ENCODE results near the gene MMP7.

Gene MMP7, protein sequence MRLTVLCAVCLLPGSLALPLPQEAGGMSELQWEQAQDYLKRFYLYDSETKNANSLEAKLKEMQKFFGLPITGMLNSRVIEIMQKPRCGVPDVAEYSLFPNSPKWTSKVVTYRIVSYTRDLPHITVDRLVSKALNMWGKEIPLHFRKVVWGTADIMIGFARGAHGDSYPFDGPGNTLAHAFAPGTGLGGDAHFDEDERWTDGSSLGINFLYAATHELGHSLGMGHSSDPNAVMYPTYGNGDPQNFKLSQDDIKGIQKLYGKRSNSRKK

DNA sequence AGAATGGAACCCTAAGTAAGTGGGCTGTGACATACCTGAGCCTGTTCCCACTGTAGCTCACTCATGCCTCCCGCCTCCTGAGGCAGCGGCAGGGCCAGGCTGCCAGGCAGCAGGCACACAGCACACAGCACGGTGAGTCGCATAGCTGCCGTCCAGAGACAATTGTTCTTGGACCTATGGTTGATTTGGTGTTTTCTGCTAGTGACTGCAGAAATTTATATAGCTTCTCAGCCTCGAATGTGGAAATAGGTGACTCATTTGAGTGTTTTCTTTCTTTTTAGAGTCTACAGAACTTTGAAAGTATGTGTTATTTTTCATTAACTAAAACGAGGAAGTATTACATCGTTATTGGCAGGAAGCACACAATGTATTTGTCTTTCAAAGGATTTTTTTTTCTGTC lies at the start of gene MMP7:
Gene MMP7, minus strand, starts transcription at position 190 of the 400 bp plus-strand sequence. Its CDS starts 47 bp downstream, at position 143.
- peak; percentile 65 for DNase-seq (ENCODE audit: low read depth)

DNA sequence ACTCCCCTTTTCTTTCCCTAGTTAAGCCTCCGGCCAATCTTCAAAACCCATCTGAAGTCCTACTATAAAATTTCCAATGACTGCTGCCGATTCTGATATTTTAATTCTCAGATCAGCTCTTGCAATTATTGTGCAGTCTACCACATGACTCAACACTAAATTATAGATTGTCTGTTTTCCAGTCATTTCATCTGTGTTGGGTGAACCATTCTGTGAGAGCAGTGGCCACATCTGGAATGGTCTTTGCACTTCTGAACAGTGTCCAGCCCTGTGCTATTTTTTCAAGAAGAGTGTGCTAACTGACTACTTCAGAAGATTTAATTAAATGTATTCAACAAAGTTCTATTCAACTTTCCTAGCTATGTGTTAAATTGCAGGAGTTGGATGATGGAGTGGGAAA lies 47.2 kb upstream of the MMP7 start:
- no peak for DNase-seq (ENCODE audit: low read depth)

DNA sequence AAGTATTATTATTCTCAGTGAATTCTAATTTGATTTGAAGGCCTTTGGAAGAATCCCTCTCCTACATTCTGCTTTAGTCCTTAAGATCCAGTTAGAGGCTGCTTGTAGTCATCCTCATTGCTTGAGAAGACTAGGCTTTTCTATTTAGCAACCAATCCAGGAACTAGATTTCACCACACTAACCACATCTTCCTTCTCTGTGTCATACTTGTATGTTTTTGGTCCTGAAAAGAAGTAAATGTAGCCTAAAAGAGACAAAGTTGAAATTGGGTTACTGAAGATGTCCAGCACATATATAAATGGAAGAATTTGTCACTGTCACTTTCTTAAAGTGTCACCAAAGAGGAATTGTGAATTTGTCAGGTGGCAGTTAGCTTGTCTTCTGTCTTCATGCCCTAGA lies 46.6 kb upstream of the MMP7 start:
- peak; percentile 43 for DNase-seq (ENCODE audit: low read depth)

DNA sequence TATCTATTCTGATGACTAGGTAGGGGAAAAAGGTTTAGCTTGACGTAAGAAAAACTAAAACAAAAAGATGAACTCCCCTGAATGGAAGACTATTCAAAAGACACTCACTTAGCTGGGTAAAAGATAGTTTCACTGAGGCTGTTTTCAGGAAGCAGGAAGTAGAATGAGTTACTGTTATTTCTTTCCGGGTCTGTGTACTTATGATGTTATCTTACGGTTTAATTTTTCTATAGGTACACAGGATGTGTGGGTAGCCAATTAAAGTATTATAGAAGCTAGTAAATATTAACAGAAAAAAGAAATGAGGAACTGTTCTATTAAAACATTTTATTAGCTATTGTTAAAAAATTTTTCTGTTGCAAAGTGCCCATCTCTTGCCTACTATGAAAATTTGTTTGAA lies 45.8 kb upstream of the MMP7 start:
- no peak for DNase-seq (ENCODE audit: low read depth)

DNA sequence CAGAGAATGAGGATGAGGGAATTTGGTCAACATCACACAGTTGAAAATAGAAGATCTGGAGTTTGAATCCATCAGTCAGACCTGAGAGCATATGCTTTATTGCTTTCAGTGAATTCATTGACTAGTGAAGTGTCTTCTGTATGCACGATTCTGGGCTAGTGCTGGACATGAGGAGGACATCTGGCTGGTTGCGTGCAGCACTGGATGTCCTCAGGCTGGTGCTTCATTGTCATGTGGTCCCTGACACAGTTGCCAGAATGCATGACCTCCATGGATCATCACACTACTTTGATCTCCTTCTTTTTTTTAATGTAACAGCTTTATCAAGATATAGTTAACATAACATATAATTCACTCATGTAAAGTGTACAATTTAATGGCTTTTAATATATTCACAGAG lies 44.5 kb upstream of the MMP7 start:
- no peak for DNase-seq (ENCODE audit: low read depth)

DNA sequence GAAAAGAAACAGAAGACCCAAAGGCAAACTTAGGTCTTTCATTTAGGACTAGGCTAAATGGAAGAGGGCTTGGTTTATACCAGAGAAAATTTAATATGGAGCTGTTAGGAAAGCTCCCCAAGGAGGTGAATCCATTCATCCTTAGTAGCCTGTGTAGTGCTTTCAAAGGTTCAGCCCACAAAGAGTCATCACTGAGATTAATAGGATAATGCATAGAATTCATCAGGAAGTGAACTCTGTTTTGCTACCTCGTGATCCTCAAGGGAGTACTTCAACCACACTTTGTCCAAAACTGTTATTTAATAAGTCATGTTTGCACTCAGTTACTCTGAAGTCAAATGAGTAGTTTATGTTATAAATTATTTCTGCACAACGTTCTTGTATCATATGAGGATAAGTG lies 43.3 kb upstream of the MMP7 start:
- peak; percentile 25 for DNase-seq (ENCODE audit: low read depth)

DNA sequence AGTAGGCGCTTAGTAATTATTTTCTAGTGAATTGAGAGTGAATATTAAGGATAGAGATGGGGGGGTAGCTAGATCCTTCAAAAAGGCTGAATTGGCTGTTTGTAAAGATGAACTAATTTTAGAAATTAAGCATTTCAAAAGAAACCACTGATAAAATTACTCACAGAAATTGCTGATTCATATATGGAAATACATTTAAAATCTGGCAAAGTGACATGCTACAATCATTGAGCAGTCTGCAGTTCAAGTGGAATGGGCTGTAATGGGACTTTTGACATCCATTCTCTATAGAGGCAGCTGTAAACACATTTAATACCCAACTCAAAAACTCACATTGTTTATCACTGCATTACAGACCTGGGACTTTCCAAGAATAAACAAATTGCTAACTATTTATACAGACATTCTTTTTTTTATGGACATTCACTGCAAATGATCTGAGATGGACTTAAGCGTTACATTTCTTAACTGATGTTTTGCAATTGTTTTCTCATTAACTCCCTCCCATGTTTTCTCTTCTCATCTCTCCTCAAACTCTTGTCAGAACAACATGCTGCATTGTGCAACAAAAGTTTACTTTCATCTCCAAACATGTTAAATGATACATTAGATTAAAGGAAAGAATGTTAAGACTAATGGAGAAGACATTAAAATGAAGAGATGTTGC lies 42.1 kb upstream of the MMP7 start:
- DNase-seq (ENCODE audit: low read depth), result no peak

DNA sequence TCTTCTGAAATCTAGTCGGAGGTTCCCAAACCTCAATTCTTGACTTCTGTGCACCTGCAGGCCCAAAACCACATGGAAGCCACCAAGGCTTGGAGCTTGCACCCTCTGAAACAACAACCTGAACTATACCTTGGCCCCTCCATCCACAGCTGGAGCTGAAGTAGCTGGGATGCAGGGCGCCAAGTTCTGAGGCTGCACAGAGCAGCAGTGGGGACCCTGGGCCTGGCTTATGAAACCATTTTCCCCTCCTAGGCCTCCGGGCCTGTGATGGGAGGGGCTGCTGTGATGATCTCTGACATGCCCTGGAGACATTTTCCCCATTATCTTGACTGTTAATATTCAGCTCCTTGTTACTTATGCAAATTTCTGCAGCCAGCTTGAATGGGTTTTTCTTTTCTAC lies 38.3 kb upstream of the MMP7 start:
- no peak for DNase-seq (ENCODE audit: low read depth)

DNA sequence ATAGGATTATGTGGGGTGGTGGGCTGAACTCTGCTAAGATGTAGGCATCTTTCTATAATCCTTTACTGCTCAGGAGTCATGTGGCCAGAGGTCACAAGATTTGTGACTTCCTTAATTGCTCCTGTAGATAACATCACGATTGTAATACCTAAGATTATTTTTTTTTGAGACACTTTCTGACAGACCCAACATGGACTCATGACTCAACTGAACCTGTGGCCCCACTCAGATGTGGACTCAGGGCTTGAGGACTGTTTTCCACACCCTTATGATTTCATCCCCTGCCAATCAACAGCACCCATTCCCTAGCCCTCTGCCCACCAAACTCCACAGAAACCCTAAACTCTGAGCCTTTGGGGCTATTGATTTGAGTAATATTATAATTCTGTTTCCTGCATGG lies 35.6 kb upstream of the MMP7 start:
- no peak for DNase-seq (ENCODE audit: low read depth)

DNA sequence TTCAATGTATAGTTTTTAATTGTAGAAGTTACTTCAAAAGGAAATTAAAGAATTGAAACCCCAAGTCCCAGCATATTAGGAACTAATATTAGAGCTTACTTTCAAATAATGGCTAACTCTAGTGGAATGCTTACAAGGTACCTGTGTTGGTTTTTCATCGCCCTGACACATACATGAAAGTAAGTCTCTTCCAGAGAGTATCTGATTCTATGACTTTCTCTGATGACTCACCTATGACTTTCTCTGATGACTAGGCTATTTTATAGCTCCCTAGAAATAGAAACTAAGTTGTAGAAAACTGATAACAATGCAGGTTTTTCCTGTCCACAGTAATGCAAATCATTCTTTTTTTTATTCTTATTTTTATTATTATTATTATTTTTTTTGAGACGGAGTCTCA lies 33.6 kb upstream of the MMP7 start:
- DNase-seq (ENCODE audit: low read depth), result peak; percentile 59

DNA sequence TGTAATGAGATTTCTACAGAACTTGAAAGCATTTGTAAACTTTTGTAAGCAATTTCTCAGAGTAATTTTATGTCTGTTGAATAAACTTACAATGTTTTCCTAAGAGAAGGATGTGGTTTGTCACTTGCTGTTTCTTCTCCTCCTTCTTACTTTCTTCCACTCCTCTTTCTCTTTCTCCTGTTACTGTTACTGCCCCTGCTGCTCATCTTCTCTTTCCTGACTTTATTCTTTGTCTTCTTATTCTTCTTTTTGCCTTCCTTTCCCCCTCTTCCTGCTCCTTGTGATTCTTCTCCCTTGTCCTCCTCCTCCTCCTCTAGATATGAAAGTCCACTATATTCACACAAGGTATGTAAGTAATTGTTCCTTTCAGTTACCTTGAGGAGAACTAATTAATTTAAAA lies 31.1 kb upstream of the MMP7 start:
- no peak for DNase-seq (ENCODE audit: low read depth)

DNA sequence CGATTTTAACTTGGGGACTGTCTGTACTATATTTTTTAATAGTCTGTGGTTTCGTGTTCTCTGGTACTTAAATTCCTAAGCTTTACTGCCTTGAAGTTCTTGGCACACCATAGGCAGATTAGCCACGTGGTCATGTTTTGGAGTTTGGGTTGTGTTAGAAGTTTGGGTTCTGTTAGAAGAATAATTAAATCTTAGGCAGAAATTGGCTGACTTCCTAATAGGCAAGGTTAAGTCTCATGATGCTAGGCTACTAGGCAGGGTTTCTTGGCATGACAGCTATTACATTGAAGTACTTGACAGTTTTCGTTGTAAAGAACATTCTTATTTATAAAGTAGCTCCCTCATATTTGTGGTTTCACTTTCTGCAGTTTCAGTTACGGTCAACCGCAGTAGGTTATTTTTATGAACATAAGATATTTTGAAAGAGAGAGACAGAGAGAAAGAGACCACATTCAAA lies 30.0 kb upstream of the MMP7 start:
- peak; percentile 48 for DNase-seq (ENCODE audit: low read depth)

DNA sequence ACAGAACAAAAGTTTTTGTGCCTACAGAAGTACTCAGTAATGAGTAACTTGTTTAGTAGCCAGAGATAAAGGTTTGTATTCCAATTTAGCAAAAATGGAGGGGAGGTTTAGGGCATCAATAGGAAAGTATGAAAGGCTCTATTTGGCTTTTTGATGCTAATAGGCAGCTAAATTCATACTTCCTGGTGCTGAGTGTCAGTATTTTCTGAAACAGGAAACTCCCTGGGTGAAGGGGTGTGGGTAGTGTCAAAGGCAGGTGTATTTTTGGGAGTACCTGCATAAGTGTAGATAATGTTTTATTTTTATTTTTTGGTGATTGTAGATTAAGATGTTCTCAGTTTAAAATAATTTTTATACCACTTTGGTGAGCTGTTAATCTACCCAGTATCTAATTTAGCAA lies 29.3 kb upstream of the MMP7 start:
- no peak for DNase-seq (ENCODE audit: low read depth)

DNA sequence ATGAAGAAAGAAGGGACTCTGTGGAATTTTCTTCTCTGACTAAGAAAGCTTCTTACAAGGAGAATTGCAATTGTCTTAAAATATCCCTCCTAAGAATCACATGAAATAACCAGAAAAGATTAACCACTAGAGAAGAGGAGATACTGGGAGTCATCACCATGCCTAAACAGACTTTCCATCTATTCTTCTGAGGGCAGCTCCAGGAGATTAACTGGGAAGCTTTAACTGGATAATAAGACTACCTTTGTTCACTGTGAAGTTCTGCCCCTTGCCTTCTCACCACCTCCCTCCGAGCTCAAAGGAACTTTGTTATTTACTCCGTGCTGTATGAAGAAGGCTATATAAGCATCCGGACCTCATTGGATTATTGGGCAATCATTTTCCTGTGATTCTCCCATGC lies 24.5 kb upstream of the MMP7 start:
- no peak for DNase-seq (ENCODE audit: low read depth)

DNA sequence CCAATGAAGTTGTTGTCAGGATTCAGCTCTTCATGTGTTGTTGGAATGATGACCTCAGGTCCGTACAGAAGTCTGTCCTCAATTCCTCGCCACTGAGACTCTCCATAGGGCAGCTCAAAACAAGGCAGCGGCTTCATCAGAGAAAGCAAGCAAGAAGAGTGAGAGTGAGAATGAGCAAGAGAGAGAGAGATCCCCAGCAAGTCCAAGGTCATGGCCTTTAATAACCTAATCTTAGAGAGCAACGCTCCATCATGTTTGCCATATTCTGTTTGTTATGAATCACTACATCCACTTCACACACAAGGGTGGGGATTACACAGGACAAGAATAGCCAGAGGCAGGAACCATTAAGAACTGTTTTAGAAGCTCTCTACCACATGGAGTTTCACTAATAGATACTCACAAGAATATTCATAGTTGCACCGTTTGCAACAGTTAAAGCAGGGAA lies 23.3 kb upstream of the MMP7 start:
- no peak for DNase-seq (ENCODE audit: low read depth)

DNA sequence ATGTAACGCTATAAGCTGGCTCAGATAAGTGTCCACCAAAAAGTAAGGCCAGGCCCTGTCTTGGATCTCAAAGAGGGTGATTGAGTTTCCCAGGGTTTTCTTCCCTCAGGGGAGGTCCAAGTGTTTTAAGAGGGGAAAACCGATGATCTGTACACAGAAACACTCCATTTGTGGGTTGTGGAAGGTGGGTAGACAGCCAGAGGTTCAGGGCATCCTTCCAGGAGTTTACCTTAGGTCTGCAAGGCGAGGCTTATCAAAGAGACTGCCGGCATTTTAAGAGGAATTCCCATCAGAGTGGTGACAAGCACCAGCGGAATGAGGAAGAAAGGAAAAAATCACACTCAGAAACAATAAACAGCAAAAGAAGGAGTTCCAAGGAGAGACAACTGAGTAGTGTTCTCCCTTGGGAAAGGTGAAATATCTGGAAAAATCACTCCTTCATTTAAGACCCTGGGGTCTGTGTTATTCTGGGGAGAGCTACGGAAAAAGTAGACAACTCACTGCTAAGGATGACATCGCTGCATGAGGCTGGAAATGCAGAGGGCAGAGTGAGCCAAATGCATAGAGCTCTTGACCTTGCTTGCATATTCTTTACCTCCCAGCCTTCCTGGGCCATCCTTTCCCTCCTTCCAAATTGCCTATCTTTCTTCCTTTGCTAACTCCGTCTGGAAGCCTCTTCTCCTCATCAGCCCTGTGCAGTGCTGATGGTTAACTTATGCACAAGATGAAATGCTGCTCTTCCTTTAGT lies 22.1 kb upstream of the MMP7 start:
- DNase-seq (ENCODE audit: low read depth), result no peak

DNA sequence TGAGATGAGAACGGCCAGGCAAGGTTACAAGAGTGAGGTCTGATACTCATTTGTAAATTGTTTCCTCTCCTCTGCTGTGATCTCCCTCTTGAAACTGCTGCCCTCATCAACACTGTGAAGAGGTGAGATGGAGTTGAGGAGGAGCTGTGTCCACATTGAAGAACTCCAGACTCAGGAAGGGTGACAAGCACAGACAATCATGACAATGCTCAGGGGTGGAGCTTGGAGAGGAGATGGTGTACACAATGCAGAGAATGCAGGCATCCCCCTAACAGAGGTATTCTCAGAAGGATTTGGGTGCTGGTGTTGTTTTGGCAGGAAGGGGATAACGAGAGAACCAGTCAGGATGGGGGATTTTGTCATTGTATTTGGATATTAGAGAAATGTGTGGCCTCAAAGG lies 21.5 kb upstream of the MMP7 start:
- no peak for DNase-seq (ENCODE audit: low read depth)

DNA sequence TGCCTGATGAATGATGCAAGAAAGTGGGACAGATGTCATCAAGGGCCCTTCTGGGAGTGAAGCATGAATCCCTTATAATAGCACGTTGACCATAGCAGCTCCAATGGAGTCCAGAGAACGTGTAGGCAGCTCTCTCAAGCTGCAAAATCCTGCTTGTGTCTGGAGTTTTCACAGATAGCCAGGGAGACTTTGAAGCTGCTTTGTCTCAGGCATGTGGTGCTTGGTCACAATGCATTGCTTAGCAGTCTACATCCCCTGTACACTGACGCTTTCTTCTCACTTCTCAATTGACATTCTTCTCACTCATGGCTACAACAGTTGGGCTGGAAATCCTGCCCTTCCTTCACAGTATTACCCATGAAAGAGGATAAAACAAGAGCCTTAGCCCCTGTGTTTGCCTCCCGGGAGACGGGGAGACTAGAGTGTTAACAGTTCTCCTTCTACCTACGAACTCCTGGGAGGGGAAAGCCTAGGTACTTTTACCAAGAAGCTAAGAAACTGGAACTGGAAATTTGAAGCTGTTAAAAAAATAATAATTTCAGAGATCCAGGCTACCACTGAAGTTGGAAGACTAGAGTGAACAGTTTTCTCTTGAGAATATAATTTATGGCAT lies 20.7 kb upstream of the MMP7 start:
- DNase-seq (ENCODE audit: low read depth), result no peak

DNA sequence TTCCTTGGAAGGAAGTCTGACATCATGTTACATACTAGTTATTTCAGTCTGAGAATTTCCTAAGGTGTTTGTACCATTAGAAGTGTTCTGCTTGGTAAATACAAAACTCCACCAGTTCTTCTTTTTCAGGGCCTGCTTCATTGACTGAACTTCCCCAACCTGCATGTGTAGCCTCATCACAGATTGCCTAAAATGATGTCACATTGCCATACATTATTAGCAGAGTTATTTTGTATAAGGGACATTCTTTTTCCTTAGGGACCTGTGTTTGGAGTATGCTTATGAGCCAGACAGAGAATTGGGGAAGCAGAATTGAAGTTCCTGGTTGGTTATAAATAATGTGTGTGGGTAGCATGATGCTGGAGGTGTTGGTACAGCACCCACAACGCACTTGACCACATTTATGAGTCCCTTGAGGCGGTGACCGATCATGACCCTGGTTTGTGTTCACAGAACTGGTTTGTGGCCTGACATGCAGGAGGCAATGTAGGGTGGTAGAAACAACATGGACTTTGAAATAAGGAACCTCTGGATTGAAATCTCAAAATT lies 16.4 kb upstream of the MMP7 start:
- DNase-seq (ENCODE audit: low read depth), result no peak

DNA sequence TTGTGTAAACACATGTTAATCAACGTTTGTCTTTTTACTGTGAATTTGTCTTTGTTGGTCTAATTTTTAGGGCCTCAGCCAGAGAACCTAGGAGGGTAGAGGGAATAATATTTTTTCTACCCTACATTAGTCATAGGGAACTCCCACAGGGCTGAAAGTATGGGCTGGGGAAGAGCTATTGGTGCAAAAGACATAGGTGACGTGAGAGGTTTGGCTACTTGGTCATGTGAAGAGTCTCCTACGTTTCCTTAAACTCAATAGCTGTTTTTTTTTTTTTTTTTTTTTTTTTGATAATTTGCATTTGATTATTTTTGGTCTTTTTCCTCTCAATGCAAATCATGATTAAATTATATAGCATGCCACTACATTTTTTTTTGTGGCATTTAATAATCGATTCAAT lies 15.9 kb upstream of the MMP7 start:
- peak; percentile 7 for DNase-seq (ENCODE audit: low read depth)

DNA sequence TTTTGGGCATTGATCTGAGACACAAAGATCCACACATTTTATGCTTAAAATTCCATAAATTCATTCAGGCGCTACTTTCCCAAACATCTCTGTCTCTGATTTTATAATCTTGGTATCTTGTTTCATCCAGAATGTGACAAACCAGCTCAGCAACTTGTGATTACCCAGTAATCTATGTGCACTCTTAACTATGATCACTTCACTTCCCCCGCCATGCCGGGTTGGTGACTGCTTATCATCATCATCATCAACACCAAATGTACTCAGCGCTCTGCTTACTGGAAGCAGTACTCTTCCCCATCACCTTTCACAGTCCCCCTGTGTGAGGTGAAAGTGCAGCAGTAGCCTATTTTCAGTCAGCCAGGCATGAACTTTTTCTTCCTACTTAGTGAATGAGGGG lies 15.2 kb upstream of the MMP7 start:
- no peak for DNase-seq (ENCODE audit: low read depth)

DNA sequence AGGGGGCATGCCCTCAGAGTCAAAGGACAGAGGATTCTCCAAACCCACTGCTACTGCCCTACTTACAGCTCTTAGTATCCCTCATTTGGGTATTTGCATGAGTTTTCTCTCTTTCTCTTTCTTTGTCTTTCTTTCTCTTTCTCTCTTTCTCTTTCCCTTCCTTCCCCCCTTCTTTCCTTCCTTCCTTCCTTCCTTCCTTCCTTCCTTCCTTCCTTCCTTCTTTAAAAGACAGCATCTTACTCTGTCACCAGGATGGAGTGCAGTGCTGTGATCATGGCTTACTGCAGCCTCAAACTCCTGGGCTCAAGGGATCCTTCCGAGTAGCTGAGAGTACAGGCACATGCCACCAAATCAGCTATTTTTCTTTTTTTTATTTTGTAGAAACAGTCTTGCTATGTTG lies 14.0 kb upstream of the MMP7 start:
- DNase-seq (ENCODE audit: low read depth), result no peak

Data from stromal cell of bone marrow (primary cell).